HG03565 (cell line): ENCODE results near the gene KPTN.
"Not testable (repeated sequence)": the region's sequence is repeated elsewhere in the genome, so short reads cannot be mapped to it uniquely, and the experiment has no call there.

ENCODE experiments used
- ATAC-seq: cut with Tn5 transposase; IDR thresholded peaks from one replicate; pipeline ENCODE4 v1.9.1; 2021; ENCODE audit warnings: mild to moderate bottlenecking, moderate library complexity; ENCODE audit not compliant: unreplicated experiment

The KPTN gene

GRCh38 chr19:47492571-47493377 lies 8.8 kb upstream of the KPTN start:
- no peak for ATAC-seq

- no peak for ATAC-seq
Observed at GRCh38 chr19:47492137-47492533, 8.1 kb upstream of the KPTN start.

- no peak for ATAC-seq
Observed at GRCh38 chr19:47491358-47492136, 7.5 kb upstream of the KPTN start.

- ATAC-seq = no peak
Observed at GRCh38 chr19:47490847-47491246, 6.8 kb upstream of the KPTN start.

GRCh38 chr19:47490031-47490430 lies 6.0 kb upstream of the KPTN start:
- ATAC-seq = no peak

- no peak for ATAC-seq
Observed at GRCh38 chr19:47489072-47489914, 5.3 kb upstream of the KPTN start.

- ATAC-seq = no peak
Observed at GRCh38 chr19:47487551-47488515, 3.8 kb upstream of the KPTN start.

GRCh38 chr19:47486900-47487299 lies 2.9 kb upstream of the KPTN start:
- no peak for ATAC-seq

- ATAC-seq = not testable (repeated sequence)
Observed at GRCh38 chr19:47486220-47486619, 2.2 kb upstream of the KPTN start.

GRCh38 chr19:47485210-47485609 lies 1.2 kb upstream of the KPTN start:
- ATAC-seq = no peak

- no peak for ATAC-seq
Observed at GRCh38 chr19:47483200-47483599, 819 bp downstream of the KPTN start.

GRCh38 chr19:47481460-47482052 lies 2.5 kb downstream of the KPTN start:
- ATAC-seq = no peak

- no peak for ATAC-seq
Observed at GRCh38 chr19:47480658-47481057, 3.4 kb downstream of the KPTN start.

GRCh38 chr19:47479701-47480503 lies 4.1 kb downstream of the KPTN start:
- ATAC-seq = no peak

- no peak for ATAC-seq
Observed at GRCh38 chr19:47476438-47476972, 7.5 kb downstream of the KPTN start.

GRCh38 chr19:47475465-47475864 lies 8.6 kb downstream of the KPTN start:
- ATAC-seq = no peak

- no peak for ATAC-seq
Observed at GRCh38 chr19:47473336-47473735, 10.7 kb downstream of the KPTN start.

GRCh38 chr19:47471733-47472457 lies 12.1 kb downstream of the KPTN start, which contains the start of gene SLC8A2:
Gene SLC8A2 (minus strand): TSS chr19:47471893. CDS start chr19:47466403, 5,490 bp downstream.
- no peak for ATAC-seq
